ENCODE data around the gene KCNMA1. TPM values are rescaled to one million over a fixed set of nuclear protein-coding genes. Genes with fewer than 3 reads are reported as not detected.
A peak's percentile ranks its signal among the peaks of the same experiment; 100 is the strongest.

Gene KCNMA1
- total RNA-seq, 1 donor, result 106 TPM

- TF ChIP-seq, protein P1, sequence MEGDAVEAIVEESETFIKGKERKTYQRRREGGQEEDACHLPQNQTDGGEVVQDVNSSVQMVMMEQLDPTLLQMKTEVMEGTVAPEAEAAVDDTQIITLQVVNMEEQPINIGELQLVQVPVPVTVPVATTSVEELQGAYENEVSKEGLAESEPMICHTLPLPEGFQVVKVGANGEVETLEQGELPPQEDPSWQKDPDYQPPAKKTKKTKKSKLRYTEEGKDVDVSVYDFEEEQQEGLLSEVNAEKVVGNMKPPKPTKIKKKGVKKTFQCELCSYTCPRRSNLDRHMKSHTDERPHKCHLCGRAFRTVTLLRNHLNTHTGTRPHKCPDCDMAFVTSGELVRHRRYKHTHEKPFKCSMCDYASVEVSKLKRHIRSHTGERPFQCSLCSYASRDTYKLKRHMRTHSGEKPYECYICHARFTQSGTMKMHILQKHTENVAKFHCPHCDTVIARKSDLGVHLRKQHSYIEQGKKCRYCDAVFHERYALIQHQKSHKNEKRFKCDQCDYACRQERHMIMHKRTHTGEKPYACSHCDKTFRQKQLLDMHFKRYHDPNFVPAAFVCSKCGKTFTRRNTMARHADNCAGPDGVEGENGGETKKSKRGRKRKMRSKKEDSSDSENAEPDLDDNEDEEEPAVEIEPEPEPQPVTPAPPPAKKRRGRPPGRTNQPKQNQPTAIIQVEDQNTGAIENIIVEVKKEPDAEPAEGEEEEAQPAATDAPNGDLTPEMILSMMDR (IDR thresholded peaks at IDR 0.05; ENCODE audit: insufficient read depth, low read length), result no peak
- no peak overlapping the region for H3K4me3 ChIP-seq (ENCODE audit: low read depth, low read length)
- DNase-seq (ENCODE audit: low read depth), result no peak
Observed at GRCh38 chr10:77671594-77672252, 34.1 kb upstream of the KCNMA1 start.

DNA sequence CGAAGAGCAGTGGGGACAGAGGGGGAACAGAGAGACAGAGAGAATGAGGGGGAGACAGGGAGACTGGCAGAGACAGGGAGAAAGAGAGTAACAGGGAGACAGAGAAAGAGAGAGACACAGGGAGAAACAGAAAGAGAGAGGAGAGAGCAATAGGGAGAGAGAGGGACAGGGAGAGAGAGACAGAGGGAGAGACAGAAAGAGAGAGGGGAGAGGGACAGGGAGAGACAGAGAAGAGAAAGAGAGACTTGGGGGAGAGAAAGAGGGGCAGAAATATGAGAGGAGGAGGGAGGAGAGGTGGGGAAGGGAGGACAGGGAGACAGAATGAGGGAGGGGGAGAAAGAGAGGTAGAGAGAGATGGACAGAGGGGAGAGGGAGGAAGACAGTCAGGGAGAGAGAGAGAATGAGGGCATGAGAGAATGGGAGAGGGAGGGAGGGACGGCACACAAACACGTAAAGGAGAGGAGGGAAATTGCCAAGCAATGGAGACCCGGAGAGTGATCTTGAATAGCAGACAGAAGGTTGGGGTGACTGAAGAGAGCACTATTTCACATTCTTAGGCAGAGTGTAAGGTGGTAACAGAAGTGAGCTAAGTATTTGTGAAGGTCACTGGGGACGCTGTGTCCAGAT is 33.3 kb upstream of the KCNMA1 start:
- TF ChIP-seq, protein P1 (IDR thresholded peaks at IDR 0.05; ENCODE audit: insufficient read depth, low read length), result no peak
- H3K4me3 ChIP-seq (ENCODE audit: low read depth, low read length), result no peak overlapping the region
- DNase-seq (ENCODE audit: low read depth), result no peak

- H3K4me3 ChIP-seq (ENCODE audit: low read depth, low read length), result no peak overlapping the region
- TF ChIP-seq, protein P1 (IDR thresholded peaks at IDR 0.05; ENCODE audit: insufficient read depth, low read length), result no peak
- DNase-seq (ENCODE audit: low read depth), result no peak
Observed at GRCh38 chr10:77669892-77670291, 32.3 kb upstream of the KCNMA1 start.

DNA sequence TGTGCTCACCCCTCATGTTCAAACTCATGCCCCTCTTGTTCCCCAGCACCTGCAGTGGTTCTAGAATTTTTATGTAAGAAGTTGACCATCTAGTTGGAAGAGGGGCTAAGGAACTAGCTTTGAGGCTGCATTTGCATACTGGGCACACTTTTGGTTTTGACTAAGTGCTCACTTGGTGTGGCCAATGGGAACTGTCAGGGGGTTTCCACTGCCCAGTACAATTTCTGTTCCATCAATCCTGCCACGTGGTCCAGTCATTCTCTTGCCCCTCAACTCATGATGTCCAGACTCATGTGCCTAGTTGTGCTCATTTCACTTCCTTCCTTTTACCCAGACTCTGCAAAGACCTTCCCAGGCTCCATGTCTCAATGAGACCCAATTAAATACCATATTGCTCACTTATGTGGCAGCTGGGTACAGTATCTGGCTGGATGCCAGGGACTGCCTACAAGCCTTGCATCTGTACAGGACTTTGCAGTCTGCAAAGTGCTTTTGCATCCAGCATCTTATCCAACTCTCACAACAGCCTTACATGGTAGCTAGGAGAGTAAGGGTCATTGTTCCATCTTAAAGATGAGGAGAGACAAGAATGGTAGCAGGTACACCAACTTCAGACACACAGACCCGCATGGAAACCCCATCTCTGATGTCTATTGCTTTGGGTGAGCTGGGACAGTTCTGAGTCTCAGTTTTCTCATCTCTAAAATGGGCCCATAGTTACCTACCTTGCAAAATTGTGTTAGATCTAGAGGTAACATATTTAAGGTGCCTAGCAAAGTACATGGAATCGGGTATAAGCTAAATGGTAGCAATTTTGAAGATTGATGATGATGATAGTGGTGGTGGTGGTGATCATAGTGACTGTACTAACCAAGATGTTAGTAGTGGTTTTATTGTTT is 30.1 kb upstream of the KCNMA1 start:
- TF ChIP-seq, protein P1 (IDR thresholded peaks at IDR 0.05; ENCODE audit: insufficient read depth, low read length), result no peak
- no peak overlapping the region for H3K4me3 ChIP-seq (ENCODE audit: low read depth, low read length)
- DNase-seq (ENCODE audit: low read depth), result no peak

- no peak overlapping the region for H3K4me3 ChIP-seq (ENCODE audit: low read depth, low read length)
- TF ChIP-seq, protein P1 (IDR thresholded peaks at IDR 0.05; ENCODE audit: insufficient read depth, low read length), result no peak
- DNase-seq (ENCODE audit: low read depth), result peak; percentile 28
Observed at GRCh38 chr10:77666821-77667220, 29.2 kb upstream of the KCNMA1 start.

- H3K4me3 ChIP-seq (ENCODE audit: low read depth, low read length), result no peak overlapping the region
- TF ChIP-seq, protein P1 (IDR thresholded peaks at IDR 0.05; ENCODE audit: insufficient read depth, low read length), result no peak
- DNase-seq (ENCODE audit: low read depth), result no peak
Observed at GRCh38 chr10:77664696-77665095, 27.1 kb upstream of the KCNMA1 start.
